ENCODE results near the gene RNF144A.

The RNF144A gene

DNA sequence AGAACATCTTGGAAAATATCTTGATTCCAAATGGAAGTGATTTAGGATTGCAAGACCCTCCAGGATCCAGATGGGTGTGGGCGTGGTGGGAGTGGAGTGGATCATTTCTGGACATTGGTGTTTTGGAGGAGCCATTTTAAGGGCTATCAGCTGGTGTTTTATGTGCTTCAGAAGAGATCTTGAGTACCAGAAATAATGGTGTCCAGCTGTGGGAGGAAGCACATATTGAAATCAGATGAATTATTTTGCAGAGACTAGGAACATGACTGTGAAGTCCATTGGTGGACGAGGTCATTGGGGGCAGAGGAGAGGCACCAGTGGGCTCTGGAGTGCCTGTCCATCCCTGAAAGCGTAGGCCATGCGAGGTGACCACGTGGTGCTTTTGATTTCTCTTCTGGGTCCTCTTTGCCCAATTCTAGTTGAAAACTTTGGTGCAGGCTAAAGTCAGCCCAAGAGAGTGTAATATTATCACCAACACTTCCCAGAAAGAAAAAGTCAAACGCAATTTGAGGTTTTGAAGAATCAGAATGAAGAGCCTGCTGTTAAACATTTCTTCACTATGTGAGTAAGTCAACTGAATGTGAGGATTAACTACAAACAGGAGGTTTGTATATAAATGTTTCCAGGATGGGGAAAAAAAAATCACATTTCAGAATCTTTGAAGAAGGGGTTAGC lies 31.6 kb downstream of the RNF144A start:
- no peak for DNase-seq

GRCh38 chr2:6951046-6951445 lies 33.8 kb downstream of the RNF144A start:
- no peak for DNase-seq

- no peak for DNase-seq
Observed at GRCh38 chr2:6952101-6952500, 34.9 kb downstream of the RNF144A start.

- DNase-seq, result no peak
Observed at GRCh38 chr2:6954586-6954985, 37.4 kb downstream of the RNF144A start.

- DNase-seq, result no peak
Observed at GRCh38 chr2:6955511-6956136, 38.4 kb downstream of the RNF144A start.

DNA sequence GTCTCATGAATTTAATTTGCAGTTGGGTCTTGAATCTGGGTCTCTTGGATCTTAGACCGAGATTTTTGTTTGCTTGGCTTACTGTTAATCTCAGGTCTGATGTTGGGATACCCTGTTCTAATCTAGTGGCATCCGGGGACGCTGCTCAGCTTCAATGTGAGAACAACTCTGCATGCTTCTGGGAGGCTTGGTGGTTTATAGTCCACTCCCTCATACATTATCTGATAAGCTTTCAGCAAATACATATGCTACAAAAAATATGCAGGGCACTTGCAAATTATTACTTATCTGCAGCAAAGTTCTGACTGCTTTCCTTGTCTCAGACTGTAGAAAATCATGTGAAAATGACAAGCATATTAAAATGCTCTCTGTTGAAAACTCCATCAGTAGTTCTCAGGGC lies 39.4 kb downstream of the RNF144A start:
- DNase-seq, result no peak

DNA sequence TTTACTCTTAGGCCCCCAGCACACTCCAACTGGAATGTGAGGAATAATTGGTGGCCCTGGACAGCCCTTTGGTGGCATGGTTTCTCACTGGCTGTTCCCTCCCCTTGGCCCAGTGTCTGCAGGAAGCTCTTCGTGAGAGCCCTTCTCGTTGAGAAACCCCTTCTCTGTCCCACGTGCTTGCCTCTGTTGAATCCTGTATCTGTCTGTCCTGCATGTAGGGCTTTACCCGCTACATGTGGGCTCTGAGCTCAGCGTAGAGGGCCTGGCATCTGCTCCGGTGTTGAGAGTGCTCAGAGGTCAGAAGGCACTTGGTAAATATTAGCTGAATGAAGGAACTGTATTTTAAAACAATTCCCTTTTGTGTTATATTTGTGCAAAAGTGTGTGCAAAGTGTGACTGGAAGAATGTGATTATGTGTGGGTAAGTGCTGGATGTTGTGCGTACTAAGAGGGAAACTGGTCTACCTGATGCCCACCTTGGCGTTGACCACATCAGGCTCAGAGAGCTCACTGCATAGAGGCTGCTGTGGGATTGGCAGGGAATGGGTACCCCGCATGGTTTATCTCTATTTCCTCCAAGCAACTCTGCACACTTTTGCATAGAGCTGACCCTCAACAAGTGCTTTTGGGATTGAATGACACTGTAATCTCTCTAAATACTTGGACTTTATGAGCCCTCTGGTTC lies 40.0 kb downstream of the RNF144A start:
- DNase-seq, result no peak

- no peak for DNase-seq
Observed at GRCh38 chr2:6957910-6958615, 40.9 kb downstream of the RNF144A start.

DNA sequence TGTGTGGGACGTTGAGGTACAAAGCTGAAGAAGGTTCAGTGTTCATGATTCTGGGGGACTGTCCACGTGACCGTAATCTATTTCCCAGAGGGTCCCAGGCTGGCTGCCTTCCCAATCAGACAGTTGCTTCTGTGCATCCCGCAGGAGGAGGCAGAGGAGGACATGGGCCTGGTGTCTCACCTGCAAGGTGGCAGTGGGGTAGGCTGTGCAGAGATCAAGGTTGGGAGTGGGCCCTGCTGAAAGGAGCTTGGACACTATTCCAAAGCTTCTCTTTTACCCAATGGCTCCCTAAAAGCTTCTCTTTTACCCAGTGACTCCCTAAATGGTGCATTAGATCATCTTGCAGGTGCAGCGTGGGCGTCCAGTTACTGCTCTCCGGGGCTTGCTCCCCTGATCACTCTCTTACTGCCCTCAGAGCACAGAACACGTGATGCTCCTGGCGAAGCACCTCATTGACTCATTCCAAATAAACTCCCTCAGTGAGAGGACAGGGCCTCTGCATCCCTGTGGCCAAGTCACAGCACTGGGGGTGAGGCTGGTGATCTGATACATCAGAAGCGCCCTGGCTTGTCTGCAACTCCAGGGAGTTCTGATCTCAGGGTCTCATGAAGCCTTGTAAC lies 41.5 kb downstream of the RNF144A start:
- DNase-seq, result no peak

DNA sequence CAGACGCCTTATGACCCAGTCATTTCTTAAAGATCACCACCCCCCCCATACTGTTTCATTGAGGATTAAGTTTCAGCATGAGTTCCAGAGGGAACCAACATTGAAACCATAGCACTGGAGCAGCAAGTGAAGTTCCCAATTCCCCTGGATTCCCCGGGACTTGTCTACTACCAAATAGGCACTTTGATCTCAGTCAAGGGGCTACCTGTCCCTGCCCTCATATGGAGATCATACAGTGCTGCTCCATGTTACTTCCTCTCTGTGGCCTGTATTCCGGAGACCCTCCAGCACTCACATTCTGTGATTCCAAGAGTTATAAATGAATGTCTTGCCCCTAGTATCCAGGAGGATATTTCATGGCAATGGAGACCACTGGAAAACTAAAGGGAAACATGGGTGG lies 42.5 kb downstream of the RNF144A start:
- DNase-seq, result no peak

DNA sequence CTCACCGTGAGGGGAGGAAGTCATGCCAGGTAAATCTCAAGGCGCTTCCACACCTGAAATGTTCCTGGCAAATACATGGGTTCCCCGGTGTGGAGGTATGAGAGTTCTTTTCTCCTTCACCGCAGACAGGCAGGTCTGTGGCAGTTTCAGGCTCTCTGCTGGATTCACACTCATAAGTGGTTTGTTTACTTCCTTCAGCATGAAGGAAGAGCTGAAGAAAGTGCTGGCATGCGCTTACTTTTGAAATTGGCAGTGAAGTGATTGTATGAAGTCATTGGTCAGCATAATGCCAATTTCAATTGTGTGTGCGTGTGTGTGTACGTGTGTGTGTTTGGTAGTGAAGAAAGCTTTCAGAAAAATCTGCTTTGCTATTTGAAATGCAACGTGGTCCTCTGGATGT lies 43.4 kb downstream of the RNF144A start:
- DNase-seq, result no peak

GRCh38 chr2:6963727-6964126 lies 46.5 kb downstream of the RNF144A start:
- DNase-seq, result no peak

DNA sequence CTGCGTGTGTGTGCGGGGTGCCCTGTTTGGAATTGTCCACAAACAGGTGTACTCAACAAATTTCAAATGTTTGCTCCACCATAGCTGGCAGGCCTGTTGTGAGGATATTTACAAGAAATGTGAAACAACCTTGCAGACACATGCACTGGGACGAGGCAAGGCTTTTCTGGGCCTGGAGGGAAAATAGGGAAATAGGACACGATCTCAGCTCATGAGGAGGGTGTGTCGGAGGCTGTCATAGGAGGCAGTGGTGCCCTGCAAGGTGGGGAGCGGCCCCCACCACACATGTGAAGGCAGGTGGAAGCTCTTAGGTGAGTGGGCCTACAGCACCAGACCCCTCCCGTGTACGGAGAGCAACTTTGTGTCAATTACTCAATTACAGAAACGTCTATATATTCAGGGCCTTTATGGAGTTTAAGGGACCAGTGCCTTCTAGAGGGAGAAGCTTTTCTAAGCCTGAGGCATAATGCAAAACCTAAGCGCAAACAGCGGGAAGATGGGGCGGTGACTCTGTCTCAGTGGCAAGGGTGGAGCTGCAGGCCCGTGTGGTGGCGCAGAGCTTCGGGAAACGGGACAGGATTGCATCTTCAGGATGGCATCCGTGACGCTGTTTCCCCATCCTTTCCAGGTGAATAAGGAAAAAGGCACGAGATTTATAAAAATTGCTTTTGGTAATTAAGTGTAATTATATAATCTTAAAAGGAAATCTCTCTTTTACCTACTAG lies 48.0 kb downstream of the RNF144A start:
- no peak for DNase-seq

GRCh38 chr2:6966446-6966940 lies 49.3 kb downstream of the RNF144A start:
- no peak for DNase-seq

DNA sequence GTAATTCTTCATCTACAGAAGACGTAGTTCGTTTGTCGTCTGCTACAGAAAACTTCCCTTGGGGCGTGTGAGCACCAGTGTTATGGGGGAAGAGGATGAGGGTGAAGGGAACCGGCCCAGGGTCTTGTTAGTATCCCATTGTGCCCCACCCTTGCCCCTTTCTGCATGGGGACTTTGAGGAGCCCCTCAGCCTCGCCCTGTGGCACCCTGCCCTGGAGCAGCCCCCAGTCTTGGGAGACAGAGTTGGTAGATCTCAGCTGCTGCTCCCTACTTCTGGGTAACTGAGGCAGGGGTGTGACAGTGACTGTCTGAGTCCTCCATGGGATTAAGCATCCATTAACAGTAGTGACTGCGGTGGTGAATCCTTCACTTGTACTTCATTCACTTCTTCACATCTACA lies 50.1 kb downstream of the RNF144A start:
- DNase-seq, result no peak

- DNase-seq, result no peak
Observed at GRCh38 chr2:6968319-6969100, 51.3 kb downstream of the RNF144A start.

GRCh38 chr2:6970551-6970950 lies 53.3 kb downstream of the RNF144A start:
- DNase-seq, result no peak

- DNase-seq, result no peak
Observed at GRCh38 chr2:6970976-6971480, 53.8 kb downstream of the RNF144A start.

GRCh38 chr2:6971502-6971901 lies 54.3 kb downstream of the RNF144A start:
- no peak for DNase-seq

DNA sequence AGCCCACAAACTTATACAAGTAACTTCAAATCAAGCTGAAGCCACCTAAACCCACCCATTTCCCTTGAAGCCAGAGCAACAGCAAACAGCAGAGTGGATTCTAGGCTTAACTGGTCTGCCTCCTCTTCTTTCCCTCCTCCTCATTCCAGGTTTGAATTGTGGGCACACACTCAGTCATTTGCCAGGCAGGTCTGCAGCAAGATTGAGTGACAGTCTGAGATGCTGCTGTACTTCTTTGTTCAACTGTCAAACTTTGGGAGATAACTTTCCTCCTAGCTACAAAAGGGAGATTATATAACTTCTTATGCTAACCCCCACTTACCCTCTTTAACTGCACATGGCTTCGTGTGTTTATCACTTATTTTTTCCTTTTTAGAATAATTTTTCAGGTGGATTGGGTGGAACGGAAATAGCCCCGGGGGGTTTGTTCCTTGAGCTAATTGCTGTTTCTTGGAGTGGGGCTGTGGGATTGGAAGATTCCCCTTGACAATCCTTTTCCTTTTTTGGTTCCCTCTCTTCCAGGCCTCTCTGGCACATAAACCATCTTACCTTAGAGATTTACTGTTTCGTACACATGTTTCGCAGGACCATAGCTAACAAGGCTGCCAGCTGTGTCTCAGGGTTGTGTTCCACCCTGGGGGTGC lies 55.0 kb downstream of the RNF144A start:
- no peak for DNase-seq

Measured in Kasumi-1 (cell line).